Measurements from ENCODE around the gene MET. TPM values are rescaled to one million over a fixed set of nuclear protein-coding genes. Genes with fewer than 3 reads are reported as not detected.

Gene MET
- total and polyA plus RNA-seq, 2 of the 13 experiments (the other 11 are each of a cell fraction or from before 2014, with no cell fraction given): 21.8 to 31.5 TPM

DNA sequence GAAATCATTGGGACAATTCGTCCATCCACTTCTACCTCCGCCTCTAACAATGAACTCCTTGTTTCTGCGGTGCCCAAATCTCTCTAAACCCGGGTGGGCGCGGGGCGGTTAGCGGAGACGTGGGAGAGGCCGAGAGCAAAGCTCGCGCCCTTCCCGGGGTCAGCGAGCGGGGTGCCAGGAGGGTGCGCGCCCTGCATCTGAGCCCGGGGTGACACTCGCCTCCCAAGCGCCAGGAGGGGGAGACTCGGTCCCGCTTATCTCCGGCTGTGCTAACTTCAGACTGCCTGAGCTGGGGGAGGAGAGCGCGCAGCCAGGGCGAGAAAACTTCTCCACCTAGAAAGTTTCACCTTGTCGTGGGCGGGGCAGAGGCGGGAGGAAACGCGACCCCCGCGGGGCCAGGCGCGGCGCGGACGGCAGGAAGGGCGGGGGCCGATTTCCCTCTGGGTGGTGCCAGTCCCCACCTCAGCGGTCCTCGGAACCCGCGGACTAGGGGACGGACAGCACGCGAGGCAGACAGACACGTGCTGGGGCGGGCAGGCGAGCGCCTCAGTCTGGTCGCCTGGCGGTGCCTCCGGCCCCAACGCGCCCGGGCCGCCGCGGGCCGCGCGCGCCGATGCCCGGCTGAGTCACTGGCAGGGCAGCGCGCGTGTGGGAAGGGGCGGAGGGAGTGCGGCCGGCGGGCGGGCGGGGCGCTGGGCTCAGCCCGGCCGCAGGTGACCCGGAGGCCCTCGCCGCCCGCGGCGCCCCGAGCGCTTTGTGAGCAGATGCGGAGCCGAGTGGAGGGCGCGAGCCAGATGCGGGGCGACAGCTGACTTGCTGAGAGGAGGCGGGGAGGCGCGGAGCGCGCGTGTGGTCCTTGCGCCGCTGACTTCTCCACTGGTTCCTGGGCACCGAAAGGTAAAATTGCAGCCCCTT is at the start of gene MET (continued):
- TF ChIP-seq SKIL (CRISPR knock-in tag; IDR thresholded peaks at IDR 0.05; ENCODE audit: borderline replicate concordance) (peak; percentile 75; the same call in 1 of the 2 replicates), KDM1A (CRISPR knock-in tag; IDR thresholded peaks at IDR 0.05) (no peak), FLYWCH1 (CRISPR knock-in tag; IDR thresholded peaks at IDR 0.05) (no peak), ZNF547 (CRISPR knock-in tag; IDR thresholded peaks at IDR 0.05) (peak; percentile 87), PHF20 (CRISPR knock-in tag; IDR thresholded peaks at IDR 0.05) (0 out of 2 replicates have a peak, but pooled peaks have one; percentile 42), ZNF256 (CRISPR knock-in tag; conservative IDR thresholded peaks at IDR 0.05) (no peak), ZNF414 (CRISPR knock-in tag; IDR thresholded peaks at IDR 0.05) (peak; percentile 43; the same call in 1 of the 2 replicates), SRF (IDR thresholded peaks at IDR 0.05; ENCODE audit: low read depth, low read length) (no peak), ATF7-NPFF (CRISPR knock-in tag; IDR thresholded peaks at IDR 0.05; ENCODE audit: low read depth) (peak; percentile 83), ASH2L (IDR thresholded peaks at IDR 0.05; ENCODE audit: insufficient read length, low read depth, low read length) (peak; percentile 84), ZNF530 (CRISPR knock-in tag; IDR thresholded peaks at IDR 0.05; ENCODE audit: low read depth) (no peak), ZNF839 (CRISPR knock-in tag; IDR thresholded peaks at IDR 0.05; ENCODE audit: borderline replicate concordance) (no peak), THRA (CRISPR knock-in tag; IDR thresholded peaks at IDR 0.05; ENCODE audit: borderline replicate concordance) (peak; percentile 50; the same call in 1 of the 2 replicates)
- TF ChIP-seq, protein P1, sequence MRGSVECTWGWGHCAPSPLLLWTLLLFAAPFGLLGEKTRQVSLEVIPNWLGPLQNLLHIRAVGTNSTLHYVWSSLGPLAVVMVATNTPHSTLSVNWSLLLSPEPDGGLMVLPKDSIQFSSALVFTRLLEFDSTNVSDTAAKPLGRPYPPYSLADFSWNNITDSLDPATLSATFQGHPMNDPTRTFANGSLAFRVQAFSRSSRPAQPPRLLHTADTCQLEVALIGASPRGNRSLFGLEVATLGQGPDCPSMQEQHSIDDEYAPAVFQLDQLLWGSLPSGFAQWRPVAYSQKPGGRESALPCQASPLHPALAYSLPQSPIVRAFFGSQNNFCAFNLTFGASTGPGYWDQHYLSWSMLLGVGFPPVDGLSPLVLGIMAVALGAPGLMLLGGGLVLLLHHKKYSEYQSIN (CRISPR knock-in tag; IDR thresholded peaks at IDR 0.05; ENCODE audit: borderline replicate concordance): no peak
- TF ChIP-seq, protein P2, sequence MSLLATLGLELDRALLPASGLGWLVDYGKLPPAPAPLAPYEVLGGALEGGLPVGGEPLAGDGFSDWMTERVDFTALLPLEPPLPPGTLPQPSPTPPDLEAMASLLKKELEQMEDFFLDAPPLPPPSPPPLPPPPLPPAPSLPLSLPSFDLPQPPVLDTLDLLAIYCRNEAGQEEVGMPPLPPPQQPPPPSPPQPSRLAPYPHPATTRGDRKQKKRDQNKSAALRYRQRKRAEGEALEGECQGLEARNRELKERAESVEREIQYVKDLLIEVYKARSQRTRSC (CRISPR knock-in tag; IDR thresholded peaks at IDR 0.05; ENCODE audit: low read depth): no peak
- TF ChIP-seq, protein P3, sequence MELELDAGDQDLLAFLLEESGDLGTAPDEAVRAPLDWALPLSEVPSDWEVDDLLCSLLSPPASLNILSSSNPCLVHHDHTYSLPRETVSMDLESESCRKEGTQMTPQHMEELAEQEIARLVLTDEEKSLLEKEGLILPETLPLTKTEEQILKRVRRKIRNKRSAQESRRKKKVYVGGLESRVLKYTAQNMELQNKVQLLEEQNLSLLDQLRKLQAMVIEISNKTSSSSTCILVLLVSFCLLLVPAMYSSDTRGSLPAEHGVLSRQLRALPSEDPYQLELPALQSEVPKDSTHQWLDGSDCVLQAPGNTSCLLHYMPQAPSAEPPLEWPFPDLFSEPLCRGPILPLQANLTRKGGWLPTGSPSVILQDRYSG (CRISPR knock-in tag; IDR thresholded peaks at IDR 0.05): no peak; the same call in 1 of the 2 replicates
- TF ChIP-seq, protein P4, sequence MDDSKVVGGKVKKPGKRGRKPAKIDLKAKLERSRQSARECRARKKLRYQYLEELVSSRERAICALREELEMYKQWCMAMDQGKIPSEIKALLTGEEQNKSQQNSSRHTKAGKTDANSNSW (CRISPR knock-in tag; IDR thresholded peaks at IDR 0.05; ENCODE audit: borderline replicate concordance): peak; percentile 40; the same call in 1 of the 2 replicates

All from HepG2 (cell line).